Measurements from ENCODE around the gene AGFG1. TPM values are rescaled to one million over a fixed set of nuclear protein-coding genes. Genes with fewer than 3 reads are reported as not detected.

AGFG1 gene
- total and polyA plus RNA-seq, 4 donors: 22.4 to 142 (median 74.5) TPM

- H3K9ac ChIP-seq (ENCODE audit: insufficient read depth in 1 of 2, low read length in 2 of 2): no peak overlapping the region
- no peak for DNase-seq
- H3K4me1 ChIP-seq (ENCODE audit: control insufficient read depth in 5 of 5, insufficient read depth in 5 of 5, low read length in 5 of 5): peaks cover 0 to 15% (median 5%) of the 10 kb centered on the region in 5 donors
- no peak for TF ChIP-seq CTCF (IDR thresholded peaks at IDR 0.05; ENCODE audit: control extremely low read depth, extremely low read depth)
- no peaks in the 10 kb centered on the region for H3K9me3 ChIP-seq (ENCODE audit: control insufficient read depth in 4 of 4, insufficient read depth in 3 of 4, low read length in 3 of 4)
- no peaks in the 10 kb centered on the region for H3K36me3 ChIP-seq (ENCODE audit: control insufficient read depth in 4 of 4, insufficient read depth in 4 of 4, low read length in 4 of 4)
- ATAC-seq (ENCODE audit: insufficient read depth, low FRiP score): no peak
- H3K27me3 ChIP-seq (ENCODE audit: control insufficient read depth in 3 of 3, insufficient read depth in 3 of 3, low read length in 2 of 3): no peaks in the 10 kb centered on the region
- WGBS, 2 donors: 91 to 96% methylated on average over 7 of the region's 7 CpGs
- H3K27ac ChIP-seq (ENCODE audit: low read depth in 1 of 2, low read length in 1 of 2): no peak overlapping the region
- H3K4me3 ChIP-seq: no peak overlapping the region
These were observed 544 bp upstream of the AGFG1 start for GRCh38 chr2:227471412-227471811.

GRCh38 chr2:227472265-227473121, 537 bp downstream of the AGFG1 start:
- peaks cover 0 to 15% (median 3%) of the 10 kb centered on the region in 5 donors for H3K4me1 ChIP-seq (ENCODE audit: control insufficient read depth in 5 of 5, insufficient read depth in 5 of 5, low read length in 5 of 5)

GRCh38 chr2:227473122-227473461, 1.1 kb downstream of the AGFG1 start:
- Histone ChIP-seq H3K27ac (ENCODE audit: low read depth in 1 of 2, low read length in 1 of 2) (no peak overlapping the region), H3K4me1 (ENCODE audit: control insufficient read depth in 5 of 5, insufficient read depth in 5 of 5, low read length in 5 of 5) (peaks cover 0 to 15% (median 3%) of the 10 kb centered on the region in 5 donors), H3K27me3 (ENCODE audit: control insufficient read depth in 3 of 3, insufficient read depth in 3 of 3, low read length in 2 of 3) (no peaks in the 10 kb centered on the region), H3K36me3 (ENCODE audit: control insufficient read depth in 4 of 4, insufficient read depth in 4 of 4, low read length in 4 of 4) (no peaks in the 10 kb centered on the region), H3K9me3 (ENCODE audit: control insufficient read depth in 4 of 4, insufficient read depth in 3 of 4, low read length in 3 of 4) (no peaks in the 10 kb centered on the region), H3K9ac (ENCODE audit: insufficient read depth in 1 of 2, low read length in 2 of 2) (peak overlapping the region in 1 of 2 donors; percentile 59), H3K4me3 (peak overlapping the region; percentile 98)
- 2% methylated on average over 9 of the region's 9 CpGs for WGBS, 2 donors
- DNase-seq: peak in 1 of 3 donors; percentile 23
- TF ChIP-seq CTCF (IDR thresholded peaks at IDR 0.05; ENCODE audit: control extremely low read depth, extremely low read depth): no peak
- ATAC-seq (ENCODE audit: insufficient read depth, low FRiP score): no peak

More at GRCh38 chr2:227472265-227473121, 537 bp downstream of the AGFG1 start:
- ATAC-seq (ENCODE audit: insufficient read depth, low FRiP score) (peak; percentile 62), DNase-seq (peak in 2 of 3 donors; percentile 44 to 53)
- H3K36me3 ChIP-seq (ENCODE audit: control insufficient read depth in 4 of 4, insufficient read depth in 4 of 4, low read length in 4 of 4): no peaks in the 10 kb centered on the region
- no peaks in the 10 kb centered on the region for H3K9me3 ChIP-seq (ENCODE audit: control insufficient read depth in 4 of 4, insufficient read depth in 3 of 4, low read length in 3 of 4)
- H3K27ac ChIP-seq (ENCODE audit: low read depth in 1 of 2, low read length in 1 of 2): peak overlapping the region; percentile 80 to 97
- WGBS, 2 donors: 0 to 1% methylated on average over 44 to 106 of the region's 106 CpGs
- H3K27me3 ChIP-seq (ENCODE audit: control insufficient read depth in 3 of 3, insufficient read depth in 3 of 3, low read length in 2 of 3): no peaks in the 10 kb centered on the region
- peak overlapping the region; percentile 98 for H3K4me3 ChIP-seq
- no peak for TF ChIP-seq CTCF (IDR thresholded peaks at IDR 0.05; ENCODE audit: control extremely low read depth, extremely low read depth)
- H3K9ac ChIP-seq (ENCODE audit: insufficient read depth in 1 of 2, low read length in 2 of 2): peak overlapping the region in 1 of 2 donors; percentile 77

Measured in lung (tissue), 12 donors.